Measurements from ENCODE around the gene WSCD2.

DNA sequence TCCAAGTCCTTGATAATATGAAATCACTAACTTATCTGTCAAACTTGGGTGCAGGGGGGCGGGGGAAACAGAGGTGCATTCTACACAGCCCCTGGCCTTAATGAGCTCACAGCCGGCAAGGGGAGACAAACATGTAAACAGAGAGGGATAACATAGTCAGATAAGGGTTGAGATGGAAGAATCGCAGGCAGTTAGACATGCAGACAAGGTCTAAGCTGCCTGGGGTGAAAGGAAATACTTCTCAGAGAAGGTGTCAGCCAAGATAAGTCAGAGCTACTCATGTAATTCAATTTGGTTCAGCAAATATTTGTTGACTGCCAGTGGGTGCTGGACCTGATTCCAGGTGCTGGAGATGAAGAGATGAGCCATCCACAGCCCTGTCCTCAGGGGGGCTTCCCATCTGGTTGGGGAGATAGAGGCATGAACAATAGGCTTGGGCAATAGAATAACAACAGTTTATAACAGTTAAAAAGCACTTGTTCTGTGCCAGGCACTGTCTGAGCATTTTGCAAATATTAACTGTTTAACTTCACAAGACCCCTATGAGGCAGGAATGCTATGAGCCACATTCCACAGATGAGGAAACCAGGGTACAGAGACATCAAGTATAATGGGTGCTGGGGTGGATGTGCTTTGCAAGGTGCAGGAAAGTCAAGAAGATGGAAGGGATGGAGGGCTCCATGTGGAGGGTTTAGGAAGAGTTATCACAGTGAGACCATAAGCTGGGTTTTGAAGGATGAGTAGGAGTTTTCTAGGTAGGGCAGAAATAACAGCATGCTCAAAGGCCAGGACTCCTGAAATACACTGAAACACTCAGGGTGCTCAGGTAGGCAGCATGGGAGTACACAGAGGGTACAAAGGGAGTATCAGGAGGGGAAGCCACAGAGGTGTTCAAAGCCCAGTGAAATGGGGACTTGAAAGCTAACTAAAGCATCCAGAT is 79.0 kb downstream of the WSCD2 start:
- TF ChIP-seq GATA2 (IDR thresholded peaks at IDR 0.05; ENCODE audit: low read depth, low read length), result no peak
- no peak for TF ChIP-seq GATA3 (IDR thresholded peaks at IDR 0.05; ENCODE audit: low read depth, low read length)
